ENCODE data around the gene KIF1A. TPM values are rescaled to one million over a fixed set of nuclear protein-coding genes. Genes with fewer than 3 reads are reported as not detected.

KIF1A gene
- polyA plus RNA-seq, 1 donor (not counting 4 experiments of a cell fraction or from before 2014, with no cell fraction given), result not detected

- Histone ChIP-seq H3K4me3 (ENCODE audit: control insufficient read depth in 2 of 3, extremely low read depth in 1 of 3, insufficient read depth in 2 of 3, low read depth in 1 of 3, low read length in 3 of 3) (no peak overlapping the region), H2AFZ (ENCODE audit: control insufficient read depth, low read length) (no peak overlapping the region), H3K79me2 (ENCODE audit: control insufficient read depth, insufficient read depth, low read length) (no peaks in the 10 kb centered on the region), H3K9me3 (ENCODE audit: control insufficient read depth, low read depth, low read length) (no peaks in the 10 kb centered on the region), H3K36me3 (ENCODE audit: control insufficient read depth in 2 of 2, extremely low read depth in 1 of 2, insufficient read depth in 2 of 2, low read length in 2 of 2) (no peaks in the 10 kb centered on the region), H3K9ac (ENCODE audit: control insufficient read depth, extremely low read depth, insufficient read depth, low read length) (no peak overlapping the region), H3K4me1 (ENCODE audit: control insufficient read depth, extremely low read depth, insufficient read depth, low read length) (no peaks in the 10 kb centered on the region), H3K27me3 (ENCODE audit: control insufficient read depth, extremely low read depth, insufficient read depth, low read length) (peaks cover 8% of the 10 kb centered on the region), H3K4me2 (ENCODE audit: control insufficient read depth, extremely low read depth, insufficient read depth, low read depth, low read length) (no peak overlapping the region), H3K27ac (ENCODE audit: control insufficient read depth, insufficient read depth, low read length) (no peak overlapping the region), H4K20me1 (ENCODE audit: control insufficient read depth, extremely low read depth, insufficient read depth, low read length) (peaks cover 1% of the 10 kb centered on the region), H3K9me1 (ENCODE audit: control insufficient read depth, extremely low read depth, insufficient read depth, low read length) (no peaks in the 10 kb centered on the region)
- FAIRE-seq (no peak), DNase-seq (ENCODE audit: low read depth, low spot score) (no peak)
- TF ChIP-seq EZH2 (IDR thresholded peaks at IDR 0.05; ENCODE audit: low read length), result no peak
- TF ChIP-seq, protein P1, sequence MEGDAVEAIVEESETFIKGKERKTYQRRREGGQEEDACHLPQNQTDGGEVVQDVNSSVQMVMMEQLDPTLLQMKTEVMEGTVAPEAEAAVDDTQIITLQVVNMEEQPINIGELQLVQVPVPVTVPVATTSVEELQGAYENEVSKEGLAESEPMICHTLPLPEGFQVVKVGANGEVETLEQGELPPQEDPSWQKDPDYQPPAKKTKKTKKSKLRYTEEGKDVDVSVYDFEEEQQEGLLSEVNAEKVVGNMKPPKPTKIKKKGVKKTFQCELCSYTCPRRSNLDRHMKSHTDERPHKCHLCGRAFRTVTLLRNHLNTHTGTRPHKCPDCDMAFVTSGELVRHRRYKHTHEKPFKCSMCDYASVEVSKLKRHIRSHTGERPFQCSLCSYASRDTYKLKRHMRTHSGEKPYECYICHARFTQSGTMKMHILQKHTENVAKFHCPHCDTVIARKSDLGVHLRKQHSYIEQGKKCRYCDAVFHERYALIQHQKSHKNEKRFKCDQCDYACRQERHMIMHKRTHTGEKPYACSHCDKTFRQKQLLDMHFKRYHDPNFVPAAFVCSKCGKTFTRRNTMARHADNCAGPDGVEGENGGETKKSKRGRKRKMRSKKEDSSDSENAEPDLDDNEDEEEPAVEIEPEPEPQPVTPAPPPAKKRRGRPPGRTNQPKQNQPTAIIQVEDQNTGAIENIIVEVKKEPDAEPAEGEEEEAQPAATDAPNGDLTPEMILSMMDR (optimal IDR thresholded peaks at IDR 0.05 in 1 of 3, IDR thresholded peaks at IDR 0.05 in 1 of 3, conservative IDR thresholded peaks at IDR 0.05 in 1 of 3; ENCODE audit: extremely low read depth in 1 of 3, insufficient read depth in 2 of 3, low read length in 3 of 3), result peak in 1 of 3 experiments; percentile 5
- dilution Hi-C loops (cut with MboI; ENCODE audit: extremely low pct_ligation_motif_present, low sequenced_read_pairs), result no loop called here
These were observed 77.4 kb downstream of the KIF1A start for GRCh38 chr2:240742602-240743095.

DNA sequence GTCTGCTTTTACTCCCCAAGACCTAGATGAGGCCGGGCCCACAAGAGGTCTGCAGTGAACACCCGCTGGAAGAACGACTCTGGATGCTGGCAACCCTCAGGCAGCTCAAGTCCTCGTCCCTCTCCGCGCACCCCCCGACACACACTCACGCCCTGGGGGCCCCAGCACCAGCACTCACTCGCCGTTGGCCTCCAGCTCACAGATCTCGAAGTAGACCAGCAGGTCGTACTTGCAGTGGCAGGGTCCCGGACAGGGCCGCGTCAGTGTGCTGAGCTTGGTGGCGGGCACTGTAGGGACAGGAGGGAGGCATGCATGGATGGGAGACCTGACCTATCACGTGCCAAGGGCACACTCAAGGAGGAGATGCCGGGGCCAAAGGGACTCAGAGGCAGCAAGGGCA, 78.9 kb downstream of the KIF1A start:
- Histone ChIP-seq H3K9me1 (ENCODE audit: control insufficient read depth, extremely low read depth, insufficient read depth, low read length) (no peaks in the 10 kb centered on the region), H3K9me3 (ENCODE audit: control insufficient read depth, low read depth, low read length) (no peaks in the 10 kb centered on the region), H4K20me1 (ENCODE audit: control insufficient read depth, extremely low read depth, insufficient read depth, low read length) (peaks cover 2% of the 10 kb centered on the region), H3K27me3 (ENCODE audit: control insufficient read depth, extremely low read depth, insufficient read depth, low read length) (peaks cover 10% of the 10 kb centered on the region), H2AFZ (ENCODE audit: control insufficient read depth, low read length) (no peak overlapping the region), H3K9ac (ENCODE audit: control insufficient read depth, extremely low read depth, insufficient read depth, low read length) (no peak overlapping the region), H3K4me1 (ENCODE audit: control insufficient read depth, extremely low read depth, insufficient read depth, low read length) (no peaks in the 10 kb centered on the region), H3K4me2 (ENCODE audit: control insufficient read depth, extremely low read depth, insufficient read depth, low read depth, low read length) (no peak overlapping the region), H3K27ac (ENCODE audit: control insufficient read depth, insufficient read depth, low read length) (no peak overlapping the region), H3K36me3 (ENCODE audit: control insufficient read depth in 2 of 2, extremely low read depth in 1 of 2, insufficient read depth in 2 of 2, low read length in 2 of 2) (no peaks in the 10 kb centered on the region), H3K79me2 (ENCODE audit: control insufficient read depth, insufficient read depth, low read length) (no peaks in the 10 kb centered on the region), H3K4me3 (ENCODE audit: control insufficient read depth in 2 of 3, extremely low read depth in 1 of 3, insufficient read depth in 2 of 3, low read depth in 1 of 3, low read length in 3 of 3) (no peak overlapping the region)
- dilution Hi-C loops (cut with MboI; ENCODE audit: extremely low pct_ligation_motif_present, low sequenced_read_pairs), result no loop called here
- TF ChIP-seq, protein P1 (optimal IDR thresholded peaks at IDR 0.05 in 1 of 3, IDR thresholded peaks at IDR 0.05 in 1 of 3, conservative IDR thresholded peaks at IDR 0.05 in 1 of 3; ENCODE audit: extremely low read depth in 1 of 3, insufficient read depth in 2 of 3, low read length in 3 of 3), result no peak
- no peak for TF ChIP-seq EZH2 (IDR thresholded peaks at IDR 0.05; ENCODE audit: low read length)
- DNase-seq (ENCODE audit: low read depth, low spot score) (no peak), FAIRE-seq (no peak)
